CD4-positive, CD25-positive, alpha-beta regulatory T cell (primary cell): ENCODE results near the gene SLC16A3. TPM values are rescaled to one million over a fixed set of nuclear protein-coding genes. Genes with fewer than 3 reads are reported as not detected.
"Not testable (repeated sequence)": the region's sequence is repeated elsewhere in the genome, so short reads cannot be mapped to it uniquely, and the experiment has no call there.

Experiments
- ATAC-seq, 2 donors: fragments of 150-1000 bp; cut with Tn5 transposase; one replicate each; pipeline ENCODE4 v1.10.0; 2021; ENCODE audit warnings: low read depth in 2 of 2, moderate number of reproducible peaks in 2 of 2, moderate library complexity in 1 of 2
- DNase-seq, 3 donors: peaks; one replicate each; pipeline versions ENCODE4 v3.0.0 to v3.0.0-alpha.2; 2012 to 2022; ENCODE audit warnings: mixed read lengths in 1 of 3
- H3K27ac ChIP-seq: one replicate; pipeline ENCODE4 v1.7.0; 2013; ENCODE audit warnings: mild to moderate bottlenecking, low read length; ENCODE audit not compliant: insufficient read depth, poor library complexity, severe bottlenecking
- H3K27me3 ChIP-seq: one replicate; pipeline ENCODE4 v1.7.0; 2013; ENCODE audit warnings: low read length; ENCODE audit not compliant: control insufficient read depth, insufficient read depth
- H3K36me3 ChIP-seq: one replicate; pipeline ENCODE4 v1.7.0; 2013; ENCODE audit warnings: mild to moderate bottlenecking, low read length, moderate library complexity; ENCODE audit not compliant: control insufficient read depth, insufficient read depth
- H3K4me1 ChIP-seq: 2 replicates; pipeline ENCODE4 v1.7.0; 2013; ENCODE audit warnings: mild to moderate bottlenecking, low read length; ENCODE audit not compliant: insufficient read depth, control insufficient read depth, poor library complexity, severe bottlenecking
- H3K4me3 ChIP-seq: one replicate; pipeline ENCODE4 v1.7.0; 2013; ENCODE audit warnings: low read depth, mild to moderate bottlenecking, low read length, moderate library complexity
- H3K9me3 ChIP-seq, 2 experiments: 1 replicate in 1 of 2; 2 replicates in 1 of 2; pipeline ENCODE4 v1.7.0; 2013; ENCODE audit warnings: low read length in 2 of 2, mild to moderate bottlenecking in 1 of 2, moderate library complexity in 1 of 2; ENCODE audit not compliant: control insufficient read depth in 2 of 2
- H3K27ac Mint-ChIP-seq, 3 donors: one replicate each; pipeline ENCODE4 v1.8.0; 2020 to 2022; ENCODE audit warnings: mild to moderate bottlenecking in 3 of 3, mixed read lengths in 3 of 3, moderate library complexity in 2 of 3
- H3K27me3 Mint-ChIP-seq: one replicate; pipeline ENCODE4 v1.8.0; 2022; ENCODE audit warnings: mild to moderate bottlenecking, mixed read lengths
- H3K36me3 Mint-ChIP-seq: one replicate; pipeline ENCODE4 v1.8.0; 2020; ENCODE audit warnings: mixed read lengths
- H3K4me1 Mint-ChIP-seq, 4 donors: one replicate each; pipeline ENCODE4 v1.8.0; 2020 to 2022; ENCODE audit warnings: mixed read lengths in 4 of 4, mild to moderate bottlenecking in 1 of 4
- H3K4me3 Mint-ChIP-seq, 4 donors: one replicate each; pipeline ENCODE4 v1.8.0; 2020 to 2022; ENCODE audit warnings: mild to moderate bottlenecking in 4 of 4, mixed read lengths in 4 of 4, moderate library complexity in 3 of 4
- H3K9me3 Mint-ChIP-seq, 7 donors: one replicate each; pipeline ENCODE4 v1.8.0; 2020 to 2022; ENCODE audit warnings: mixed read lengths in 7 of 7, mild to moderate bottlenecking in 3 of 7, moderate library complexity in 2 of 7
- polyA plus RNA-seq, 4 donors: library from polyadenylated mRNA; unstranded; fragments of 300-500 nt; fragmentation: Illumina TruSeq; gene quantifications; one replicate each; pipeline ENCODE4 v1.2.3, GENCODE V29; 2021
- total RNA-seq: library from RNA; stranded (reverse); gene quantifications from one replicate; pipeline ENCODE4 v1.2.3, GENCODE V29; 2022

SLC16A3 gene
- total and polyA plus RNA-seq, 5 donors from 2014 or later: 1.5 to 52.5 (median 2.3) TPM

DNA sequence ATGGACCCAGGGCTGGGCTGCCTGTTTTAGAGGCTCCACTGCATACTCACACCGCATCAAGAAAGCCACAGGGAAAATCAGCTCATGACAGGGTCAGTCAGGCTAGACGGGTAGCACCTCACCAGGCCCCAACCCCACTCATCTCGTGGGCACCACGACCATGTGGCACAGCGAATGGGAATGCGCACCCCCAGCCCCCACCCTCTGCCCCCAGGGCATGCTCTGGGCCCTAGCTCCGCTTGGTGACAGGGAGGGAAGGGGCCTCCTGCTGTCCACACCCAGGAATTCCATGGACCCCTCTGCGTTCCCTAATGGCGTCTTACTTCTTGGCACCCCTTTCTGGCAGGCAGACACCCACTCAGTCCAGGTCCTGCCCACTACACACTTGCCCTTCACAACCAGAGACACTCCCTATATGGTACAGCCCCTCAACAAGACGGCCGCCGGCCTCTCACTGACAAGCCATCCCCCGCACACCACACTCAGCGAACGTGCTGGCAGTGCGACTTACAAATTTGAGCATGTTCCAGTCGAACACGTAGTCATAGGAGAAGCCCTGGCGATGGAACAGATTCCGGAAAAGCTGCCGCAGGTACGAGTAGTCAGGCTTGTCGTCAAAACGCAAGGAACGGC is 22.1 kb downstream of the SLC16A3 start:
- H3K4me1 ChIP-seq: peaks cover 3% of the 10 kb centered on the region
- H3K27me3 Mint-ChIP-seq: no peaks in the 10 kb centered on the region
- H3K4me3 ChIP-seq: no peak overlapping the region
- H3K36me3 Mint-ChIP-seq: peaks cover 36% of the 10 kb centered on the region
- H3K27me3 ChIP-seq: no peaks in the 10 kb centered on the region
- peak overlapping the region in 1 of 4 donors; percentile 61 for H3K4me3 Mint-ChIP-seq
- no peak overlapping the region for H3K27ac Mint-ChIP-seq
- H3K9me3 Mint-ChIP-seq: peaks cover 0 to 2% (median 0%) of the 10 kb centered on the region in 7 donors
- peaks cover 0 to 6% (median 6%) of the 10 kb centered on the region in 4 donors for H3K4me1 Mint-ChIP-seq
- DNase-seq: no peak
- no peak overlapping the region for H3K27ac ChIP-seq
- no peaks in the 10 kb centered on the region for H3K9me3 ChIP-seq
- peaks cover 84% of the 10 kb centered on the region for H3K36me3 ChIP-seq
- no peak for ATAC-seq

DNA sequence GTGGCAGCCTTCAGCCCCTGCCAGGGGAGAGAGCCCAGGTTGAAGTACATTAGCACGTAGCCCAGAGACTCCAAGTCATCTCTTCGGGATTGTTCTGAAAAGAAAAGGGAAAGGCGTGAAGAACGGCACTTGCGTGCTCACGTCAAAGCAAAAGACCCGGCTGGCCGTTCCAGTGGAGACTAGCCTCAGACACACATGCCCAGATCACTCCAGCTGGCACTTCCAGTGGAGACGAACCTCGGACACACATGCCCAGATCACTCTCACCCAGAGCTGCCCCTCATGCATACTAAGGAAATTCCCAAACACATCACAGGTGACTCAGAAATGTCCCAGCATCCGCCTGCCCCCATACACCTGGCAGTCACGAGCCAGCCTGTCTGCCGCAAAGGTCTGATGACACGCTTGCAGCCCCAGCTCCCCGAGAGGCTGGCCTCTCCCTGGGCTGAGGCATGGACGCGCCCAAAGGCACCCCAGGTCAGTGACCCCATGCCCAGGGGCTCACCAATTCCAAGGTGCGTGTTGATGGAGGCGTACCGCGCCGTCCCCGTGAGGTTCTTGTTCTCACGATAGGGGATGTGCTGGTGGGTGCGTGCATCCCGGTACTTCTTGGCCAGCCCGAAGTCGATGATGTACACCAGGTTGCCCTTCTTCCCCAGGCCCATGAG is 23.8 kb downstream of the SLC16A3 start:
- Histone ChIP-seq H3K27me3 (no peaks in the 10 kb centered on the region), H3K36me3 (peaks cover 76% of the 10 kb centered on the region), H3K4me1 (no peaks in the 10 kb centered on the region), H3K9me3 (no peaks in the 10 kb centered on the region), H3K27ac (no peak overlapping the region), H3K4me3 (no peak overlapping the region)
- ATAC-seq: no peak
- Mint-ChIP-seq H3K4me3 (peak overlapping the region in 1 of 4 donors; percentile 76), H3K9me3 (peaks cover 0 to 2% (median 0%) of the 10 kb centered on the region in 7 donors), H3K36me3 (peaks cover 47% of the 10 kb centered on the region), H3K4me1 (peaks cover 7 to 20% (median 12%) of the 10 kb centered on the region in 4 donors), H3K27me3 (no peaks in the 10 kb centered on the region), H3K27ac (peak overlapping the region in 1 of 3 donors; percentile 43)
- DNase-seq: no peak

DNA sequence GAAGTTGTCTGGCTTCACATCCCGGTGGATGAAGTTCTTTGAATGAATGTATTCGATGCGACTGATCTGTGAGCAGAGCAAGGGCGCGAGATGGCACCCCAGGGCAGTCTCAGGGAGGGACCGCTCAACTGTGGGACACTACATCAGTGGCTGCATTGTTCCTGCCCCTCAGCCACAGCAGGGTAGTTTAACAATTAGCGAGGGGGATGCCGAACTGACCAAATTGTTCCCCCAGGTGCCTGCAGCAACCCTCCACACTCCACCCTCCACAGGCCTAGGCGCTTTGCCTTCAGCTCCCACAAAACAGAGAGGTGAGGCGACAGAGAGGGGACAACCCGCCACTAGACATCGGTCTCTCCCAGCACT is 24.3 kb downstream of the SLC16A3 start:
- Mint-ChIP-seq H3K27ac (no peak overlapping the region), H3K36me3 (peaks cover 42% of the 10 kb centered on the region), H3K9me3 (peaks cover 0 to 1% (median 0%) of the 10 kb centered on the region in 7 donors), H3K27me3 (no peaks in the 10 kb centered on the region), H3K4me1 (peaks cover 7 to 22% (median 13%) of the 10 kb centered on the region in 4 donors), H3K4me3 (no peak overlapping the region)
- no peaks in the 10 kb centered on the region for H3K4me1 ChIP-seq
- no peaks in the 10 kb centered on the region for H3K9me3 ChIP-seq
- H3K4me3 ChIP-seq: no peak overlapping the region
- H3K27ac ChIP-seq: no peak overlapping the region
- H3K27me3 ChIP-seq: no peaks in the 10 kb centered on the region
- H3K36me3 ChIP-seq: peaks cover 75% of the 10 kb centered on the region
- DNase-seq: no peak
- ATAC-seq: no peak

GRCh38 chr17:82254096-82254495 is 25.3 kb downstream of the SLC16A3 start:
- not testable (repeated sequence) for DNase-seq, H3K27me3 Mint-ChIP-seq, ATAC-seq, H3K9me3 Mint-ChIP-seq, H3K4me3 ChIP-seq, H3K27ac ChIP-seq, H3K4me1 ChIP-seq, H3K4me3 Mint-ChIP-seq, H3K27ac Mint-ChIP-seq, H3K27me3 ChIP-seq, H3K9me3 ChIP-seq
- Mint-ChIP-seq H3K36me3 (peaks cover 46% of the 10 kb centered on the region), H3K4me1 (peaks cover 7 to 22% (median 16%) of the 10 kb centered on the region in 4 donors)
- H3K36me3 ChIP-seq: peaks cover 74% of the 10 kb centered on the region

DNA sequence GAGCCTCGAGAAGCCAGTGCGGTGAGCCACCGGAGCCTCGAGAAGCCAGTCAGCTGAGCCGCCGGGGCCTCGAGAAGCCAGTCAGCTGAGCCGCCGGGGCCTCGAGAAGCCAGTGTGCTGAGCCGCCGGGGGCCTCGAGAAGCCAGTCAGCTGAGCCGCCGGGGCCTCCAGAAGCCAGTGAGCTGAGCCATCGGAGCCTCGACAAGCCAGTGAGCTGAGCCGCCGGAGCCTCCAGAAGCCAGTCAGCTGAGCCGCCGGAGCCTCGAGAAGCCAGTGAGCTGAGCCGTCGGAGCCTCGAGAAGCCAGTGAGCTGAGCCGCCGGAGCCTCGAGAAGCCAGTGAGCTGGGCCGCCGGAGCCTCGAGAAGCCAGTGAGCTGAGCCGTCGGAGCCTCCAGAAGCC is 25.9 kb downstream of the SLC16A3 start:
- H3K27ac ChIP-seq, ATAC-seq, H3K27me3 Mint-ChIP-seq, H3K4me3 ChIP-seq, H3K27ac Mint-ChIP-seq, H3K4me3 Mint-ChIP-seq, H3K27me3 ChIP-seq, H3K9me3 Mint-ChIP-seq, DNase-seq, H3K4me1 ChIP-seq, H3K9me3 ChIP-seq: not testable (repeated sequence)
- H3K36me3 ChIP-seq: peaks cover 76% of the 10 kb centered on the region
- H3K36me3 Mint-ChIP-seq: peaks cover 46% of the 10 kb centered on the region
- peaks cover 7 to 22% (median 19%) of the 10 kb centered on the region in 4 donors for H3K4me1 Mint-ChIP-seq

- Mint-ChIP-seq H3K4me1 (peaks cover 7 to 24% (median 23%) of the 10 kb centered on the region in 4 donors), H3K36me3 (peaks cover 54% of the 10 kb centered on the region), H3K4me3 (no peak overlapping the region), H3K9me3 (peaks cover 0 to 1% (median 0%) of the 10 kb centered on the region in 7 donors), H3K27ac (peak overlapping the region in 1 of 3 donors; percentile 56), H3K27me3 (no peaks in the 10 kb centered on the region)
- no peaks in the 10 kb centered on the region for H3K9me3 ChIP-seq
- peaks cover 75% of the 10 kb centered on the region for H3K36me3 ChIP-seq
- no peak for ATAC-seq
- no peak overlapping the region for H3K27ac ChIP-seq
- H3K4me3 ChIP-seq: no peak overlapping the region
- no peaks in the 10 kb centered on the region for H3K27me3 ChIP-seq
- no peak for DNase-seq
- H3K4me1 ChIP-seq: no peaks in the 10 kb centered on the region
Measured at GRCh38 chr17:82255402-82255972, 26.6 kb downstream of the SLC16A3 start.

- no peaks in the 10 kb centered on the region for H3K9me3 ChIP-seq
- no peaks in the 10 kb centered on the region for H3K4me1 ChIP-seq
- Mint-ChIP-seq H3K4me3 (no peak overlapping the region), H3K27me3 (no peaks in the 10 kb centered on the region), H3K4me1 (peaks cover 7 to 31% (median 28%) of the 10 kb centered on the region in 4 donors), H3K9me3 (peaks cover 0 to 1% (median 0%) of the 10 kb centered on the region in 7 donors), H3K27ac (peak overlapping the region in 1 of 3 donors; percentile 86), H3K36me3 (peaks cover 59% of the 10 kb centered on the region)
- no peak overlapping the region for H3K27ac ChIP-seq
- H3K36me3 ChIP-seq: peaks cover 75% of the 10 kb centered on the region
- ATAC-seq (no peak), DNase-seq (no peak)
- no peaks in the 10 kb centered on the region for H3K27me3 ChIP-seq
- no peak overlapping the region for H3K4me3 ChIP-seq
Measured at GRCh38 chr17:82256242-82256885, 27.5 kb downstream of the SLC16A3 start.
